ENCODE measurements around the gene ATP6V1C2. TPM values are rescaled to one million over a fixed set of nuclear protein-coding genes. Genes with fewer than 3 reads are reported as not detected.

ATP6V1C2 gene
- total RNA-seq, 1 experiment from 2014 or later = not detected

DNA sequence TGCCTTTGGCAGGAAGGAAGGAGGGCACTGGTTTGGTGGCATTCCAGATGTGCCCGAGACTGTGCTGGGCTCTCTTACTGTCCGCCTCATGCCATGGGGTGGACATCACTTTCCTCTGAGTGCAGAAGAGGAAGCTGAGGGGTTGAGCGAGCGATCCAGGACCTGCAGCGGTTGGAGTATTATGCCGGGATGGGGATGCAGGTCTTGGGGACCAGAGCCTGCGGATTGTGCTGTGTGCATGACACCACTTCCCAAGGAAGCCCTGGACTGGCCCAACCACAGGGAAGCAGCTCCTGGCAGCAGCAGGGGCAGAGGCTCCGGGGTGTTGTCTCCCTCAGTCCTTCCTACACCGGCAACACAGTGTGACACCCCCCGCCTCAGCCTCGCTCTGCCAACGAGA lies 44.5 kb downstream of the ATP6V1C2 start:
- Histone ChIP-seq H3K27ac (ENCODE audit: low read length) (no peak overlapping the region), H3K36me3 (ENCODE audit: insufficient read depth, low read length) (no peaks in the 10 kb centered on the region), H3K27me3 (ENCODE audit: low read length) (no peaks in the 10 kb centered on the region), H2AFZ (ENCODE audit: low read length) (no peak overlapping the region), H3K9me2 (replicated peaks; ENCODE audit: insufficient read depth, low read length) (no peaks in the 10 kb centered on the region), H3K9ac (ENCODE audit: low read length) (no peak overlapping the region), H3K79me2 (ENCODE audit: low read length) (no peaks in the 10 kb centered on the region), H3K4me3 (ENCODE audit: low read length) (no peak overlapping the region), H4K20me1 (ENCODE audit: insufficient read depth, low read depth, low read length) (no peaks in the 10 kb centered on the region), H3K4me1 (ENCODE audit: low read length) (no peaks in the 10 kb centered on the region), H3K4me2 (ENCODE audit: low read depth, low read length, poor library complexity, severe bottlenecking) (no peak overlapping the region), H3K9me3 (ENCODE audit: low read length) (no peaks in the 10 kb centered on the region)
- DNase-seq = no peak

DNA sequence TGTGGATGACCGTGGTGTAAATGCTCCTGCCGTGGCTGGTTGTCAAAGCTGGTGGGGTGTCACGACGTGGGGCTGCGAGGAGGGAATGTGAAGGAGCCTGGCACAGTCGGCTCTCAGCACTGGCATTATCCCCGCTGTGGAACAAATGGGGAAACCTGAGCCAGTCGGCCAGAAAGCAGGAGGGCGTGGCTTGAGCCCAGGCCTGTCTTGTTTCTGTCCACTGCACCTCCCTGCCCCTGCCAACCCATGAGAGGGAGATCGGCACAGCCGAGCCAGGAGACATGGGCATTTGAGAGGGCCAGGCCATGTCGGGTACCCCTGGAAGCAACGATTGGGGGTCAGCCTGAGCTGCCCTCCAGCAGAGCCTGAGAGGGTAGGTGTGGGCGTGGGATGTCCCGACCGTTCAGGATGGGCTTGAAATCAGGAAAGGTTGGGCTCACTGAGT lies 46.7 kb downstream of the ATP6V1C2 start:
- DNase-seq = no peak
- H3K4me1 ChIP-seq (ENCODE audit: low read length) = no peaks in the 10 kb centered on the region

DNA sequence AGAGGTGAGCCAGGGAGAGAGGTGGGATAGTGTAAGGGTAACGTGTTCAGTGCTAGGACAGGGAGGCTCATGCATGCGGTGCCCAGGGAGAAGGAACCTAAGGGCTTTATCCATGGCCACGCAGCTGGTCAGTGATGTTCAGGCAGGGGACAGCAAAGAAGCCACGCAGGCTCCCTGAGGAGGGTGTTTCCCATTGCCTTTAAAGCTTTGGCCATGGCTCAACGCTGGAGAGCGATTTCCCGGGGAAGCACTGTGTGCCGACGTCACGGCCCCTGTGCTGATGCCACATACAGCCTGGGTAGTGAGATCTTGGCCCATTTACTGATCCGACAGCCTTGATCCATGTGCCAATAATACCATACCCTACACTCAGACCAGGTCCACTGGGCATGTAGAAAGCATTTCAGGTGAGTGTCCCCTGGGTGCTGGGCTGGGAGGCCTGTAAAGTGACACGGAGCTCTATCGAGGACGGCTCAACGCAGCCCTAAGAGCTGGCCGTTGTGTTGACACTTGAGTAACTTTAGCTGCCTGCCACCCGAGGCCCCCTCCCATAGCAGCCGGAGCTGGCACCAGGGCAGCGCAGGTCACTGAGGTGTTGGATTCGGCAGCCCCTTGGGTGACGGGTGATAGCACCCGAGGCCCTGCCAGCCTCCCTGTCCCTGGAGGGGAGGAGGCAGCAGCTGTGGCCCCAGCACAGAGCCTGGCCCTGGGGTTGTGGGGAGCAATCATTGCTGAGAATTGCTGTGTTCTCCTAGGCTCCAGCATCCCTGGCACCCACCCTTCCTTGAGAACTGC lies 49.7 kb downstream of the ATP6V1C2 start:
- no peak for DNase-seq
- Histone ChIP-seq H3K27ac (ENCODE audit: low read length) (no peak overlapping the region), H3K9ac (ENCODE audit: low read length) (no peak overlapping the region), H2AFZ (ENCODE audit: low read length) (no peak overlapping the region), H3K9me2 (replicated peaks; ENCODE audit: insufficient read depth, low read length) (no peaks in the 10 kb centered on the region), H3K79me2 (ENCODE audit: low read length) (no peaks in the 10 kb centered on the region), H3K4me2 (ENCODE audit: low read depth, low read length, poor library complexity, severe bottlenecking) (no peak overlapping the region), H3K9me3 (ENCODE audit: low read length) (no peaks in the 10 kb centered on the region), H3K36me3 (ENCODE audit: insufficient read depth, low read length) (no peaks in the 10 kb centered on the region), H3K4me3 (ENCODE audit: low read length) (no peak overlapping the region), H4K20me1 (ENCODE audit: insufficient read depth, low read depth, low read length) (no peaks in the 10 kb centered on the region), H3K27me3 (ENCODE audit: low read length) (no peaks in the 10 kb centered on the region), H3K4me1 (ENCODE audit: low read length) (no peaks in the 10 kb centered on the region)

More for the DNA sequence above, 46.7 kb downstream of the ATP6V1C2 start:
- no peak overlapping the region for H3K27ac ChIP-seq (ENCODE audit: low read length)
- no peaks in the 10 kb centered on the region for H3K27me3 ChIP-seq (ENCODE audit: low read length)
- H3K9me3 ChIP-seq (ENCODE audit: low read length) = no peaks in the 10 kb centered on the region
- no peaks in the 10 kb centered on the region for H3K36me3 ChIP-seq (ENCODE audit: insufficient read depth, low read length)
- no peak overlapping the region for H3K9ac ChIP-seq (ENCODE audit: low read length)
- no peak overlapping the region for H3K4me3 ChIP-seq (ENCODE audit: low read length)
- H3K9me2 ChIP-seq (replicated peaks; ENCODE audit: insufficient read depth, low read length) = no peaks in the 10 kb centered on the region
- no peaks in the 10 kb centered on the region for H3K79me2 ChIP-seq (ENCODE audit: low read length)
- H3K4me2 ChIP-seq (ENCODE audit: low read depth, low read length, poor library complexity, severe bottlenecking) = no peak overlapping the region
- no peak overlapping the region for H2AFZ ChIP-seq (ENCODE audit: low read length)
- no peaks in the 10 kb centered on the region for H4K20me1 ChIP-seq (ENCODE audit: insufficient read depth, low read depth, low read length)

DNA sequence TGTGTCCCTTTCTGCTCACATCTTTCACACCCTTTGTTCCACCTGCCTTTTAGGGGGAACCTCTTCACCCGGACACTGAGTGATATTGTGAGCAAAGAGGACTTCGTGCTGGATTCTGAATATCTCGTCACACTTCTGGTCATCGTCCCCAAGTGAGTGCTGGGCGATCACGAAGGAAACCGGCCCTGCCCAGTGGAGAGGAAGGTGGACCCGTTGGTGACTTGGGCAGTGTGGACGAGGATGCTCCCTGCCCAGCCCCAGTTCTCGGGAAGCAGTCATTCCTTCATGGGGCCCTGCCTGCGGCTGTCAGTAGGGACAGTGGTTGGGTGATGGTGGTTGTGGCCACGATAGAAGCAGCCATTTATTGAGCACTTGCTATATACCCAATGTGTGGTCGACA lies 50.4 kb downstream of the ATP6V1C2 start:
- no peak overlapping the region for H2AFZ ChIP-seq (ENCODE audit: low read length)
- no peak for DNase-seq
- H3K9ac ChIP-seq (ENCODE audit: low read length) = no peak overlapping the region
- H3K36me3 ChIP-seq (ENCODE audit: insufficient read depth, low read length) = no peaks in the 10 kb centered on the region
- H3K79me2 ChIP-seq (ENCODE audit: low read length) = no peaks in the 10 kb centered on the region
- H3K9me3 ChIP-seq (ENCODE audit: low read length) = no peaks in the 10 kb centered on the region
- H3K4me1 ChIP-seq (ENCODE audit: low read length) = no peaks in the 10 kb centered on the region
- H3K27ac ChIP-seq (ENCODE audit: low read length) = no peak overlapping the region
- H3K27me3 ChIP-seq (ENCODE audit: low read length) = no peaks in the 10 kb centered on the region
- no peaks in the 10 kb centered on the region for H3K9me2 ChIP-seq (replicated peaks; ENCODE audit: insufficient read depth, low read length)
- no peak overlapping the region for H3K4me2 ChIP-seq (ENCODE audit: low read depth, low read length, poor library complexity, severe bottlenecking)
- no peak overlapping the region for H3K4me3 ChIP-seq (ENCODE audit: low read length)
- H4K20me1 ChIP-seq (ENCODE audit: insufficient read depth, low read depth, low read length) = no peaks in the 10 kb centered on the region

DNA sequence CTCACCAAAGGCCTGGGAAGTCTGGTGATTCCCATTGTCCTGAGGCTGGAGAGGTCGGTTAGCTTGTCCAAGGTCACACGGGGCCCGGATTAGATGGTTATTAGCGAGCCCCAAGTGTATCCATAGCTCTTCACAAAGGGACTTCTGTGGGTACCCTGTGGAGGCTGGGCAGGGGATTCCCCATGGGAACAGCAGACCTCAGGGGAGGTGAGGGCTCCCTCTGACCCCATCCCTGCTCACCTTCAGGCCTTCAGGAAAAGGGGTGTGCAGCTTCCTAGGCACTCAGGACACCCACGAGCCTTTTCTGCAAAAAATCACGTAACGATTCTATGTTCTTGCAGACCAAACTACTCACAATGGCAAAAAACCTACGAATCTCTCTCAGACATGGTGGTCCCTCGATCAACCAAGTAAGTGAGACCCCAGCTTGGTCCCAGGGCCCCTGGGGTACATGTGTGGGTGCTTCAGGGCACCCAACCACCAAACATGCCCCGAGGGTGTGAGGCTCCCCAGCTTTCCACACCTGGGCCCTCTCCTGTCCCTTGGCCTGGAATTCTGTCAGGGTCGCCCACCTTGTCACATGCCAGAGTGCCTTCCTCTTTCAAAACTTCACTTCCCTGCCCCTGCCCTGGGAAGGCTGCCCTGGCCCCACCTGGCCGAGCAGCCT lies 50.9 kb downstream of the ATP6V1C2 start:
- no peaks in the 10 kb centered on the region for H3K36me3 ChIP-seq (ENCODE audit: insufficient read depth, low read length)
- no peak for DNase-seq
- H3K9me2 ChIP-seq (replicated peaks; ENCODE audit: insufficient read depth, low read length) = no peaks in the 10 kb centered on the region
- H2AFZ ChIP-seq (ENCODE audit: low read length) = no peak overlapping the region
- no peaks in the 10 kb centered on the region for H3K4me1 ChIP-seq (ENCODE audit: low read length)
- H3K4me2 ChIP-seq (ENCODE audit: low read depth, low read length, poor library complexity, severe bottlenecking) = no peak overlapping the region
- H3K79me2 ChIP-seq (ENCODE audit: low read length) = no peaks in the 10 kb centered on the region
- no peaks in the 10 kb centered on the region for H4K20me1 ChIP-seq (ENCODE audit: insufficient read depth, low read depth, low read length)
- H3K9ac ChIP-seq (ENCODE audit: low read length) = no peak overlapping the region
- no peaks in the 10 kb centered on the region for H3K27me3 ChIP-seq (ENCODE audit: low read length)
- H3K9me3 ChIP-seq (ENCODE audit: low read length) = no peaks in the 10 kb centered on the region
- no peak overlapping the region for H3K27ac ChIP-seq (ENCODE audit: low read length)
- H3K4me3 ChIP-seq (ENCODE audit: low read length) = no peak overlapping the region

DNA sequence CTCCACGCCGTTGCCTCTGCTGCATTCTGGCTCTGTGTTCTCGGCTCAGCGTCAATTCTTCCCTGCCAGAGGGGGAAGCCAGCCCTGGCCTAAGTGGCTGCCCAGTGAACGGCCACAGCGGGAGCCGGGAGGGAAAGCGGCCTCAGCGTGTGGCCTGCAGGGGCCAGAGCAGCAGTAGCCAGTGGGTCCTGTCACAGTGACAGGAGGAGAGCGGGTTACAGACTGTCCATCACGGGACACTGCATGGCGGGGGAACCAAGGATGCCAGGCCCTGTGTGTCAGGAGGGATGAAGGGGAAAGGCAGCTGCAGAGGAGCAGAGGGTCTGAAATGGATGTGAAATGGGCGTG lies 51.4 kb downstream of the ATP6V1C2 start:
- no peak overlapping the region for H3K4me3 ChIP-seq (ENCODE audit: low read length)
- H2AFZ ChIP-seq (ENCODE audit: low read length) = no peak overlapping the region
- H3K9ac ChIP-seq (ENCODE audit: low read length) = no peak overlapping the region
- H3K9me2 ChIP-seq (replicated peaks; ENCODE audit: insufficient read depth, low read length) = no peaks in the 10 kb centered on the region
- H3K36me3 ChIP-seq (ENCODE audit: insufficient read depth, low read length) = no peaks in the 10 kb centered on the region
- no peak for DNase-seq
- H4K20me1 ChIP-seq (ENCODE audit: insufficient read depth, low read depth, low read length) = no peaks in the 10 kb centered on the region
- H3K79me2 ChIP-seq (ENCODE audit: low read length) = no peaks in the 10 kb centered on the region
- H3K9me3 ChIP-seq (ENCODE audit: low read length) = no peaks in the 10 kb centered on the region
- H3K4me1 ChIP-seq (ENCODE audit: low read length) = no peaks in the 10 kb centered on the region
- no peak overlapping the region for H3K4me2 ChIP-seq (ENCODE audit: low read depth, low read length, poor library complexity, severe bottlenecking)
- H3K27ac ChIP-seq (ENCODE audit: low read length) = no peak overlapping the region
- no peaks in the 10 kb centered on the region for H3K27me3 ChIP-seq (ENCODE audit: low read length)

DNA sequence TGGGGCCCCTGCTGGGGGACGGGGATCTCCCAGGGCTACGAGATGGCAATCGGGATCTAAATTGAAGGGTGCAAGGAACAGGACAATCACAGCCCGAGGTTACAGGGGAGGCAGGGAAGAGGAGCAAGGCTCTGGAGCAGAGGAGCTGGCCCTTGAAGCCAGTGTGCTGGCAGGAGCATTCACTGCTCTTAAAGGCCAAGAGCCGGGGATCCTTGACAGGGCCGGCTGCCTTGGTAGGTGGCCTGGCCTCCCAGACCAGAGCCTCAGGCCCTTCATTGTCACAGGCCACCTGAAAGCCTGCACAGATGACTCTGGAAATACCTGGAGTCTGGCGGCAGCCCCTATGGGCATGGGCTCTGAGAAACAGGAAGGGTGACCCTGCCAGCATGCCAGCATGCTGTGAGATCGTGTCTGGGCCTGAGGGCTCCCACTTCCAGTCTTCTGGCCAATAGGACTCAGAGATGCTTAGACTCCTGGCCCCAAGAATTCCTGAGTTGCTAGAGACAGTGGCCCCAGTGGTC lies 52.5 kb downstream of the ATP6V1C2 start:
- no peaks in the 10 kb centered on the region for H3K36me3 ChIP-seq (ENCODE audit: insufficient read depth, low read length)
- no peak overlapping the region for H3K4me3 ChIP-seq (ENCODE audit: low read length)
- H2AFZ ChIP-seq (ENCODE audit: low read length) = no peak overlapping the region
- no peak overlapping the region for H3K4me2 ChIP-seq (ENCODE audit: low read depth, low read length, poor library complexity, severe bottlenecking)
- no peak overlapping the region for H3K27ac ChIP-seq (ENCODE audit: low read length)
- H4K20me1 ChIP-seq (ENCODE audit: insufficient read depth, low read depth, low read length) = no peaks in the 10 kb centered on the region
- H3K9me3 ChIP-seq (ENCODE audit: low read length) = no peaks in the 10 kb centered on the region
- H3K9ac ChIP-seq (ENCODE audit: low read length) = no peak overlapping the region
- H3K9me2 ChIP-seq (replicated peaks; ENCODE audit: insufficient read depth, low read length) = no peaks in the 10 kb centered on the region
- DNase-seq = no peak
- no peaks in the 10 kb centered on the region for H3K4me1 ChIP-seq (ENCODE audit: low read length)
- H3K79me2 ChIP-seq (ENCODE audit: low read length) = no peaks in the 10 kb centered on the region
- no peaks in the 10 kb centered on the region for H3K27me3 ChIP-seq (ENCODE audit: low read length)

DNA sequence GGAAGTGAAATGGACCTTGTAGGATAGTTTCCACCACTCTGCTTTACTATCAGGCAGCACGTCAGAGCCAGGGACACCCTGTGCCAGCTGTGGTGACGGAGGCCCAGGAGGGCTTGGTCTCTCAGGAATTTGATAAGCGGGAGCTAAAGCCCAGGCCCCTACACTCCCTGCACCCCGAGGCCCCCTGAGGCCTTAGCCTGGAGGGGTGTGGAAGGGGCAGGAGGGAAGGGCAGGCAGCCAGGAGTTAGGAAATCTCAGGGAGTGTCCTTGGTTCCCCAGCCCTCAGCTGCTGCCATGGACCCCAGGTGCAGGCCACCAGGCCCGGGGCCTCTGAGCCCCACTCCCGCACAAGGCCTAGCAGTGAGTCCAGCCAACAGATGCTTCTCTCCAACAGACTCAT lies 53.0 kb downstream of the ATP6V1C2 start:
- H2AFZ ChIP-seq (ENCODE audit: low read length) = no peak overlapping the region

More for the DNA sequence above, 53.0 kb downstream of the ATP6V1C2 start:
- Histone ChIP-seq H4K20me1 (ENCODE audit: insufficient read depth, low read depth, low read length) (no peaks in the 10 kb centered on the region), H3K9ac (ENCODE audit: low read length) (no peak overlapping the region), H3K4me2 (ENCODE audit: low read depth, low read length, poor library complexity, severe bottlenecking) (no peak overlapping the region), H3K36me3 (ENCODE audit: insufficient read depth, low read length) (no peaks in the 10 kb centered on the region), H3K4me1 (ENCODE audit: low read length) (no peaks in the 10 kb centered on the region), H3K9me2 (replicated peaks; ENCODE audit: insufficient read depth, low read length) (no peaks in the 10 kb centered on the region), H3K27me3 (ENCODE audit: low read length) (no peaks in the 10 kb centered on the region), H3K79me2 (ENCODE audit: low read length) (no peaks in the 10 kb centered on the region), H3K4me3 (ENCODE audit: low read length) (no peak overlapping the region), H3K9me3 (ENCODE audit: low read length) (no peaks in the 10 kb centered on the region), H3K27ac (ENCODE audit: low read length) (no peak overlapping the region)
- no peak for DNase-seq
